Ovary (tissue), 9 donors: ENCODE measurements around the gene RHO. TPM values are rescaled to one million over a fixed set of nuclear protein-coding genes. Genes with fewer than 3 reads are reported as not detected.

Experiments
- DNase-seq, 5 donors: peaks; one replicate each; pipeline ENCODE4 v3.0.0-alpha.2; 2019 to 2020
- H3K27ac ChIP-seq, 2 donors: fragments of 200-600 bp; one replicate each; pipeline versions ENCODE4 v1.5.1 to v1.8.0; 2019 to 2022
- H3K27me3 ChIP-seq: fragments of 200-600 bp; one replicate; pipeline ENCODE4 v1.8.0; 2022
- H3K36me3 ChIP-seq: fragments of 200-600 bp; sonication (generic); one replicate; pipeline ENCODE4 v1.5.1; 2019
- H3K4me1 ChIP-seq: one replicate; pipeline ENCODE4 v1.8.1; 2013; ENCODE audit warnings: mild to moderate bottlenecking, moderate library complexity; ENCODE audit not compliant: insufficient read depth
- H3K4me3 ChIP-seq: fragments of 200-600 bp; sonication (generic); one replicate; pipeline ENCODE4 v1.5.1; 2017
- H3K9me3 ChIP-seq, 2 donors: fragments of 200-600 bp in 1 of 2; sonication (generic) in 1 of 2; one replicate each; pipeline versions ENCODE4 v1.5.1 to v1.8.1; 2013 to 2019; ENCODE audit warnings: mild to moderate bottlenecking in 1 of 2, moderate library complexity in 1 of 2
- EP300 ChIP-seq: sonication (generic); formaldehyde crosslinking; IDR thresholded peaks from one replicate; pipeline ENCODE4 v1.6.1; 2017; ENCODE audit warnings: antibody characterized with exemption
- POLR2A ChIP-seq: fragments of 450-650 bp; IDR thresholded peaks from one replicate; pipeline ENCODE4 v1.6.1; 2017; ENCODE audit warnings: antibody characterized with exemption, mild to moderate bottlenecking, moderate library complexity
- WGBS, 3 donors: extraction: QIAGEN DNeasy Blood & Tissue Kit in 1 of 3; methylation state at CpG; one replicate each; pipeline versions ENCODE4 v1.1.5 to v1.1.7; 2013 to 2017; 5-methylcytosine and 5-hydroxymethylcytosine counted together
- intact Hi-C, 4 donors: fragments of 100-400 bp; cut with DNase I; formaldehyde crosslinking; loops; one replicate each; pipeline versions ENCODE4 v1.11.0 to v1.15.1; 2022 to 2023
- polyA plus RNA-seq, 2 donors: library from polyadenylated mRNA; stranded (reverse); fragments of 200-250 nt in 1 of 2; fragments of 350-450 nt in 1 of 2; fragmentation: Illumina TruSeq in 1 of 2; extraction: RNeasy Lipid Tissue Mini Kit (QIAGEN cat#74804) in 1 of 2; gene quantifications; one replicate each; pipeline ENCODE4 v1.2.3, GENCODE V29; 2013 to 2014
- total RNA-seq, 7 donors: library from RNA; depleted of rRNA in 2 of 7; stranded (reverse); fragments of >200 nt in 2 of 7; fragmentation: NEBNext Ultra II Directional in 3 of 7; extraction: Animal tissue kit (Norgen Biotek cat#: 25700) in 3 of 7; gene quantifications; one replicate each; pipeline versions ENCODE4 v1.1.0 to v1.2.4, GENCODE V29; 2016 to 2023
- TF ChIP-seq, protein P1 (sequence below), 3 donors: fragments of 450-650 bp in 2 of 3; fragments of 200-600 bp in 1 of 3; IDR thresholded peaks; one replicate each; pipeline versions ENCODE4 v1.5.1 to v1.8.0; 2016 to 2022; ENCODE audit warnings: antibody characterized with exemption in 3 of 3, mild to moderate bottlenecking in 1 of 3
- donor health status: DM: no; HTN: no; CAD: no; lungs with moderate emphysema.
- donor health status: DM: no; HTN: no; CAD: no.
- donor health status: Bipolar disorder and iron deficiency.
- donor health status: DM: yes; HTN: yes; CAD: no.
- donor health status: DM: no; HTN: no; CAD: no.
- donor health status: DM: yes; HTN: yes; CAD: no.

The RHO gene
- total and polyA plus RNA-seq, 9 donors: 0.13 to 0.24 TPM; not detected in 7

DNA sequence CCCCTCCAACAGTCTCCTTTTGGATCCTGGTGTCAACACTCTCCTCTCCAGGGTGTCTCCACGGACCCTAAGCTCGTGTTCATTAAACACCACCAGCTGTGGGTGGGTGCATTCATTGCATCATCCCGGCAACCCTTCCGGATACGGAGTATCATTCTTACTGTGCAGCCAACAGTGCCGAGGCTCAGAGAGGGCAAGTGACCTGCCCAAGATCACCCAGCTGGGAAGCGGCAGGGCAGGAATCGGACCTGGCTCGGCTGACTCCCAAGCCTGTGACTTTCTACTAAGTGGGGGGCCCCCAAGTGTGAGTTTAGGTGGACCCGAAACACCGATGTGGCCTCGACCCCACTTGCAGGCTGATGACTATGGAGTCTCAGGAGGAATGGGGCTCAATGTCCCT lies 34.9 kb downstream of the RHO start:
- Histone ChIP-seq H3K9me3 (no peaks in the 10 kb centered on the region), H3K4me1 (peaks cover 24% of the 10 kb centered on the region), H3K4me3 (no peak overlapping the region), H3K36me3 (no peaks in the 10 kb centered on the region), H3K27ac (no peak overlapping the region), H3K27me3 (no peaks in the 10 kb centered on the region)
- TF ChIP-seq POLR2A (no peak), EP300 (no peak)
- TF ChIP-seq, protein P1, sequence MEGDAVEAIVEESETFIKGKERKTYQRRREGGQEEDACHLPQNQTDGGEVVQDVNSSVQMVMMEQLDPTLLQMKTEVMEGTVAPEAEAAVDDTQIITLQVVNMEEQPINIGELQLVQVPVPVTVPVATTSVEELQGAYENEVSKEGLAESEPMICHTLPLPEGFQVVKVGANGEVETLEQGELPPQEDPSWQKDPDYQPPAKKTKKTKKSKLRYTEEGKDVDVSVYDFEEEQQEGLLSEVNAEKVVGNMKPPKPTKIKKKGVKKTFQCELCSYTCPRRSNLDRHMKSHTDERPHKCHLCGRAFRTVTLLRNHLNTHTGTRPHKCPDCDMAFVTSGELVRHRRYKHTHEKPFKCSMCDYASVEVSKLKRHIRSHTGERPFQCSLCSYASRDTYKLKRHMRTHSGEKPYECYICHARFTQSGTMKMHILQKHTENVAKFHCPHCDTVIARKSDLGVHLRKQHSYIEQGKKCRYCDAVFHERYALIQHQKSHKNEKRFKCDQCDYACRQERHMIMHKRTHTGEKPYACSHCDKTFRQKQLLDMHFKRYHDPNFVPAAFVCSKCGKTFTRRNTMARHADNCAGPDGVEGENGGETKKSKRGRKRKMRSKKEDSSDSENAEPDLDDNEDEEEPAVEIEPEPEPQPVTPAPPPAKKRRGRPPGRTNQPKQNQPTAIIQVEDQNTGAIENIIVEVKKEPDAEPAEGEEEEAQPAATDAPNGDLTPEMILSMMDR (IDR thresholded peaks at IDR 0.05): no peak
- no peak for DNase-seq
- WGBS, 3 donors: 87 to 92% (median 90%) methylated on average over 12 of the region's 12 CpGs
- intact Hi-C loops: loop anchor here in 2 of 4 donors (5.0 to 10.0 kb wide), 3 partner anchors 34 to 71 kb away; no protein-coding TSS in a partner anchor

DNA sequence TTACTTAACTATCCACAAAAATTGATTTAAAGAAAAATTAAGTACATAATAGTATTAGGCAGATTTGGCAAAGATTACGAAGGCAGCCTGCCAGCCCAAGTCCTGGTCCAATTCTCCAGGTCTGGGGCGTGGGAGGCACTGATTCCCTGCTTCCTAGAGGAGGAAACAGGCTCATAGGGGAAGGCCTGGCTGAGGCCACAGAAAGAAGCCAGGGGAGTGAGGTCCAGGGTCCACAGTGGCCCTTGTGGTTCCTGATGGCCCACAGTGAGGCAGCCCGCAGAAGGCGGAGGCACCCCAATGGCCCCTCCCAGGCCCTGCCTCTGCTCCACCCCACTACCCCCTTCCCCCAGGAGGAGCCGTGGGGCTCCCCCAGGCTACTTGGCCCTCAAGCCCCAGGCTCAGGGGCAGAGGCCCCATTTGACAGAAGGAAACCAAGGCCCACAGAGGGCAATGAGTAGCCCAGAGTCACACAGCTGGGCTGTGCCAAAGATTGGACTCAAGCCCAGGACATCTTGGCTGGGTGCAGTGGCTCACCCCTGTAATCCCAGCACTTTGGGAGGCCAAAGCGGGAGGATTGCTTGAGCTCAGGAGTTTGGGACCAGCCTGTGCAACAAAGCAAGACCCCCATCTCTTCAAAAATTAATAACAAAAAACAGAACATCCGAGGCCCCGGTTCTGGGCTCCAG lies 35.6 kb downstream of the RHO start:
- Histone ChIP-seq H3K4me3 (no peak overlapping the region), H3K9me3 (no peaks in the 10 kb centered on the region), H3K27ac (peak overlapping the region; percentile 39 to 49), H3K4me1 (peaks cover 24% of the 10 kb centered on the region), H3K36me3 (no peaks in the 10 kb centered on the region), H3K27me3 (no peaks in the 10 kb centered on the region)
- DNase-seq: no peak
- 55 to 62% (median 62%) methylated on average over 7 to 8 of the region's 8 CpGs for WGBS, 3 donors
- intact Hi-C loops: loop anchor here in 2 of 4 donors (5.0 to 10.0 kb wide), 3 partner anchors 33 to 72 kb away; no protein-coding TSS in a partner anchor
- TF ChIP-seq EP300 (no peak), POLR2A (no peak)
- TF ChIP-seq, protein P1 (IDR thresholded peaks at IDR 0.05): no peak

DNA sequence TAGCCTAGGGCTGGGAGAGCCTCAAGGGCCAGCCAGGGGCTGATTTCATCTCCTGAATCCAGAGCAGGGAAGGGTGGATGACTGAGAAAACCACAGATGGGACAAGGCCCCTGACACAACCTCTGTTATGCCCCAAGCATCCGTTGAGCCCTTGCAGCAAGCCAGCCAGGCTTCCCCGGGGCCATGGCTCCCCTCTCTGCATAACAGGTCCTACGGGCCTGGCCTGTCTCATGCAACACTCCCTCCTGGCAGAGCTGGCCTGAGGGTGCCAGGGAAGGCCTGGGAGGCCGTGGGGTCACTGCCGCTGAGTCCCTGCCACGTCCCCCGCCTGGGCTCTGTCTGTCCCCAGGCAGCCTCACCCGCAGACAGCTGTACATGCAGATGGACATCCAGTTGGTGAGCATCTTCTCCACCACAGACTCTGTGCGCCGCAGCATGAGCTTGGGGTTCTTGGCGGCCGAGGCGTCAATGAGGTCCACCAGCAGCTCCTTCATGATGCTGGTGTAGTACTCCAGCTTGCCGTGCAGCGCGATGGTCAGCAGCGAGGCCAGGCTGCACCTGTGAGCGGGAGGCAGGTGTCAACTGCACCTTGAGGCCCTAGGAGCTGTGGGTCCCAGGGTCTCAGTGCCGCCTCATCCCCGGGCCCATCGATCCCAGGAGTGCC lies 36.7 kb downstream of the RHO start:
- H3K4me1 ChIP-seq: peaks cover 21% of the 10 kb centered on the region
- 91 to 94% (median 93%) methylated on average over 21 of the region's 21 CpGs for WGBS, 3 donors
- H3K36me3 ChIP-seq: no peaks in the 10 kb centered on the region
- H3K27me3 ChIP-seq: no peaks in the 10 kb centered on the region
- no peak overlapping the region for H3K4me3 ChIP-seq
- DNase-seq: no peak
- H3K9me3 ChIP-seq: no peaks in the 10 kb centered on the region
- no peak overlapping the region for H3K27ac ChIP-seq
- intact Hi-C loops: loop anchor here in 2 of 4 donors (5.0 to 10.0 kb wide), 3 partner anchors 32 to 73 kb away; no protein-coding TSS in a partner anchor
- TF ChIP-seq POLR2A (no peak), EP300 (no peak)
- TF ChIP-seq, protein P1 (IDR thresholded peaks at IDR 0.05): no peak

DNA sequence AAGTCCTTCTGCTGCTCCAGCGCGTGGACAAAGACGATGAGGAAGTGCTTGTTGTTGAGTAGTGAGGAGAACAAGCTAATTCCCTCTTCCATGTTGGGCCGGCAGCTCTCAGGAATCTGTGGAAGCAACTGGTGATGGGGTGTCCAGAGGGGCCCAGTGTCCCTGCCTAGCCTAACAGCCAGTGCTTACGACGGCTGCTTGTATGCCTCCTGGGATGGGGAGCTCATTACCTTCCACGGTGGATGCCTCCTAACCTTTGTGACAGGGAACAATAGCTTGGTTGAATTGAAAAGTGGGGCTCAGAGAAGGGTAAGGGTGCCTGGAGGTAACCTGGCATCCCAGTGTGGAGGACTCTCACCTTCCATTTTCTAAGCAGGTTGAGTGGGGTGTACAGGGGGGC lies 37.5 kb downstream of the RHO start:
- Histone ChIP-seq H3K4me1 (peaks cover 17% of the 10 kb centered on the region), H3K9me3 (no peaks in the 10 kb centered on the region), H3K27me3 (no peaks in the 10 kb centered on the region), H3K27ac (no peak overlapping the region), H3K36me3 (no peaks in the 10 kb centered on the region), H3K4me3 (no peak overlapping the region)
- intact Hi-C loops: loop anchor here in 1 of 4 donors (10.0 kb wide), 1 partner anchor 71 kb away; no protein-coding TSS in a partner anchor
- DNase-seq: no peak
- 92 to 97% (median 96%) methylated on average over 7 of the region's 7 CpGs for WGBS, 3 donors
- TF ChIP-seq EP300 (no peak), POLR2A (no peak)
- TF ChIP-seq, protein P1 (IDR thresholded peaks at IDR 0.05): no peak
